B cell (primary cell): ENCODE results near the gene NTM.

Experiments
- CTCF ChIP-seq: fragments of 200-600 bp; IDR thresholded peaks from one replicate; pipeline ENCODE4 v1.8.0; 2022; ENCODE audit warnings: antibody characterized with exemption, mild to moderate bottlenecking
- EZH2 ChIP-seq: IDR thresholded peaks from 2 replicates; pipeline ENCODE4 v1.6.1; 2012; ENCODE audit warnings: borderline replicate concordance, low read depth, mild to moderate bottlenecking, moderate library complexity, low read length; ENCODE audit not compliant: insufficient read depth, poor library complexity, severe bottlenecking

- TF ChIP-seq CTCF (no peak), EZH2 (no peak)
These were observed 684.4 kb downstream of the NTM start for GRCh38 chr11:132054822-132055221.
